GM12878 (cell line): ENCODE data around the gene THBS1. TPM values are rescaled to one million over a fixed set of nuclear protein-coding genes. Genes with fewer than 3 reads are reported as not detected.

Experiments
- ATAC-seq: fragments of 200-7000 bp; cut with Tn5 transposase; 3 replicates; pipeline ENCODE4 v1.9.1; 2020; ENCODE audit warnings: mild to moderate bottlenecking, moderate library complexity
- BruUV-seq: library from RNA; stranded (reverse); fragments of 400-500 nt; replicated peaks from 2 replicates; lab custom pipeline; 2021; lab: Mats Ljungman, UMichigan
- CTCF ChIA-PET: fragments of 300-600 bp; sonication (Branson Sonifier 250); formaldehyde crosslinking; extraction: SDS; loops from one replicate; lab custom pipeline; 2021; ENCODE audit warnings: inconsistent platforms; lab: Yijun Ruan, JAX
- POLR2A ChIA-PET: fragments of 350-600 bp; formaldehyde crosslinking; extraction: SDS; loops from one replicate; lab custom pipeline; 2021; ENCODE audit warnings: inconsistent platforms; lab: Charles Lee
- RAD21 ChIA-PET: fragments of 300-600 bp; sonication (Branson Sonifier 250); formaldehyde crosslinking; loops from one replicate; lab custom pipeline; 2023; ENCODE audit warnings: antibody characterized with exemption; ENCODE audit not compliant: unreplicated experiment; lab: Charles Lee
- SMC1A ChIA-PET: fragments of 300-600 bp; sonication (Branson Sonifier 250); formaldehyde crosslinking; loops from one replicate; lab custom pipeline; 2023; ENCODE audit not compliant: unreplicated experiment, uncharacterized antibody; lab: Charles Lee
- DNase-seq: peaks from one replicate; pipeline ENCODE4 v3.0.0-alpha.2; 2011; ENCODE audit warnings: low read depth, low spot score
- FAIRE-seq: peaks from 3 replicates; lab custom pipeline; 2011; peaks lifted over from hg19 to GRCh38; lab: Jason Lieb, UNC
- H2AFZ ChIP-seq: 2 replicates; pipeline ENCODE4 v1.6.0; 2011; ENCODE audit warnings: low read depth, low read length, control low read depth; ENCODE audit not compliant: control insufficient read depth
- H3K27ac ChIP-seq: 2 replicates; pipeline ENCODE4 v1.5.1; 2011; ENCODE audit warnings: control low read depth; ENCODE audit not compliant: control insufficient read depth, insufficient read depth
- H3K27me3 ChIP-seq, 2 experiments: replicated peaks in 1 of 2; 2 replicates each; pipeline versions ENCODE4 v1.6.0 to v1.6.1; 2011; ENCODE audit warnings: low read length in 1 of 2; ENCODE audit not compliant: control insufficient read depth in 2 of 2, insufficient read depth in 2 of 2
- H3K36me3 ChIP-seq, 2 experiments: 2 replicates each; pipeline ENCODE4 v1.5.1; 2011; ENCODE audit warnings: low read length in 1 of 2; ENCODE audit not compliant: control insufficient read depth in 2 of 2, insufficient read depth in 2 of 2
- H3K4me1 ChIP-seq: 2 replicates; pipeline ENCODE4 v1.6.1; 2011; ENCODE audit warnings: mild to moderate bottlenecking, low read length, moderate library complexity, mixed read lengths; ENCODE audit not compliant: control insufficient read depth, insufficient read depth
- H3K4me2 ChIP-seq: 2 replicates; pipeline ENCODE4 v1.6.0; 2011; ENCODE audit warnings: control low read depth; ENCODE audit not compliant: control insufficient read depth, insufficient read depth
- H3K4me3 ChIP-seq: fragments of 200-600 bp; sonication (generic); 2 replicates; pipeline ENCODE4 v1.5.1; 2016
- H3K79me2 ChIP-seq: 2 replicates; pipeline ENCODE4 v1.6.0; 2011; ENCODE audit warnings: low read length; ENCODE audit not compliant: control insufficient read depth, insufficient read depth
- H3K9ac ChIP-seq: 2 replicates; pipeline ENCODE4 v1.8.0; 2011; ENCODE audit warnings: low read length, control low read depth, mixed read lengths; ENCODE audit not compliant: control insufficient read depth, insufficient read depth
- H3K9me3 ChIP-seq: replicated peaks from 3 replicates; pipeline ENCODE4 v1.5.1; 2011; ENCODE audit warnings: mild to moderate bottlenecking, low read length; ENCODE audit not compliant: control insufficient read depth, insufficient read depth
- H4K20me1 ChIP-seq: 2 replicates; pipeline ENCODE4 v1.6.0; 2011; ENCODE audit not compliant: control insufficient read depth, insufficient read depth
- ASH2L ChIP-seq: fragments of 300-600, 200-600 bp; sonication (generic); IDR thresholded peaks from 2 replicates; pipeline ENCODE4 v1.6.1; 2017; ENCODE audit warnings: low read depth, mild to moderate bottlenecking, borderline replicate concordance
- BHLHE40 ChIP-seq, 2 experiments: fragments of 450-650 bp in 1 of 2; IDR thresholded peaks; 2 replicates each; pipeline ENCODE4 v1.6.1; 2011 to 2017; ENCODE audit warnings: low read depth in 2 of 2, borderline replicate concordance in 1 of 2, improper control_type of control experiment in 1 of 2, low read length in 1 of 2, mild to moderate bottlenecking in 1 of 2
- BMI1 ChIP-seq: fragments of 450-650 bp; IDR thresholded peaks from 2 replicates; pipeline ENCODE4 v1.6.1; 2016; ENCODE audit warnings: mild to moderate bottlenecking, moderate library complexity, borderline replicate concordance
- CEBPB ChIP-seq, 2 experiments: fragments of 150-350 bp in 1 of 2; IDR thresholded peaks; 2 replicates each; pipeline ENCODE4 v1.6.1; 2012 to 2014; ENCODE audit warnings: low read depth in 2 of 2, low read length in 2 of 2, borderline replicate concordance in 1 of 2, inconsistent platforms in 1 of 2
- E2F8 ChIP-seq: fragments of 450-650 bp; IDR thresholded peaks from 2 replicates; pipeline ENCODE4 v1.6.1; 2018; ENCODE audit warnings: mild to moderate bottlenecking, low read depth, moderate library complexity; ENCODE audit not compliant: partially characterized antibody
- E4F1 ChIP-seq: fragments of 450-650 bp; IDR thresholded peaks from 2 replicates; pipeline ENCODE4 v1.6.1; 2018; ENCODE audit warnings: borderline replicate concordance, mild to moderate bottlenecking; ENCODE audit not compliant: partially characterized antibody
- GABPA ChIP-seq: IDR thresholded peaks from 2 replicates; pipeline ENCODE4 v1.6.1; 2014; ENCODE audit warnings: antibody characterized with exemption, low read depth, mild to moderate bottlenecking, inconsistent platforms
- HDAC2 ChIP-seq: fragments of 200-600 bp; sonication (generic); IDR thresholded peaks from 2 replicates; pipeline ENCODE4 v1.6.1; 2017
- MXI1 ChIP-seq: fragments of 150-350 bp; IDR thresholded peaks from 2 replicates; pipeline ENCODE4 v1.6.1; 2011; ENCODE audit warnings: low read depth, mild to moderate bottlenecking, inconsistent platforms, low read length, improper control_type of control experiment
- POLR2AphosphoS2 ChIP-seq: IDR thresholded peaks from 2 replicates; pipeline ENCODE4 v1.6.1; 2011; ENCODE audit warnings: low read depth, mild to moderate bottlenecking, low read length, improper control_type of control experiment, moderate library complexity
- RB1 ChIP-seq: fragments of 450-650 bp; formaldehyde crosslinking; IDR thresholded peaks from 2 replicates; pipeline ENCODE4 v1.6.1; 2017; ENCODE audit warnings: mild to moderate bottlenecking, borderline replicate concordance
- SMC3 ChIP-seq: IDR thresholded peaks from 2 replicates; pipeline ENCODE4 v1.6.1; 2011; ENCODE audit warnings: low read length, improper control_type of control experiment, borderline replicate concordance
- SPI1 ChIP-seq: IDR thresholded peaks from 2 replicates; pipeline ENCODE4 v1.6.1; 2011; ENCODE audit warnings: low read depth, mild to moderate bottlenecking, low read length, moderate library complexity, borderline replicate concordance; ENCODE audit not compliant: insufficient read depth
- ZBTB33 ChIP-seq: fragments of 450-650 bp; IDR thresholded peaks from 2 replicates; pipeline ENCODE4 v1.6.1; 2017; ENCODE audit warnings: mild to moderate bottlenecking
- ZNF274 ChIP-seq: IDR thresholded peaks from one replicate; pipeline ENCODE4 v1.8.0; 2011; ENCODE audit not compliant: insufficient read length, insufficient read depth
- WGBS: methylation state at CpG from one replicate; pipeline ENCODE4 v1.1.6; 2016; ENCODE audit warnings: low lambda C conversion rate; ENCODE audit not compliant: insufficient replicate concordance, insufficient coverage; ENCODE audit errors: missing lambda C conversion rate; 5-methylcytosine and 5-hydroxymethylcytosine counted together
- in situ Hi-C: fragments of 300-500 bp; cut with MboI; formaldehyde crosslinking; loops from 9 replicates; pipeline ENCODE4 v1.14.3; 2018; ENCODE audit warnings: mixed read lengths
- intact Hi-C: fragments of 100-400 bp; cut with micrococcal nuclease; formaldehyde crosslinking; loops from one replicate; pipeline ENCODE4 v1.14.2; 2022; ENCODE audit not compliant: unreplicated experiment
- polyA plus RNA-seq, 11 experiments: library from polyadenylated mRNA; depleted of rRNA in 4 of 11; unstranded in 6 of 11; stranded (reverse) in 5 of 11; fragments of >200 nt; fragmentation: Nextera tagmentation in 4 of 11; fragmentation: Illumina TruSeq in 1 of 11; extraction: Ambion mirVana in 4 of 11; extraction: Trizol in 1 of 11; gene quantifications; 1 replicate in 1 of 11; 2 replicates in 10 of 11; pipeline versions ENCODE4 v1.2.1 to v1.2.3, GENCODE V29; 2011 to 2016; ENCODE audit warnings: inconsistent platforms in 2 of 11, missing spikeins in 2 of 11, low read depth in 1 of 11
- total RNA-seq, 4 experiments: library from RNA; depleted of rRNA in 3 of 4; stranded (reverse); fragments of >200 nt in 3 of 4; fragmentation: Illumina TruSeq in 1 of 4; extraction: Trizol in 1 of 4; gene quantifications; 2 replicates each; pipeline versions ENCODE4 v1.2.1 to v1.2.3, GENCODE V29; 2013 to 2021

The THBS1 gene
- total and polyA plus RNA-seq, 10 of the 15 experiments (the other 5 are each of a cell fraction or from before 2014, with no cell fraction given) = under 0.01 to 1.5 (median 0.23) TPM; not detected in 3

GRCh38 chr15:39621210-39621609, 40.3 kb downstream of the THBS1 start (continued):
- TF ChIP-seq E2F8 = no peak
- no peak for TF ChIP-seq POLR2AphosphoS2
- no peak for TF ChIP-seq BHLHE40 (IDR thresholded peaks at IDR 0.05; ENCODE audit: borderline replicate concordance in 1 of 2, low read depth in 2 of 2, low read length in 1 of 2)
- TF ChIP-seq, all 136 proteins: peak for 0

- Histone ChIP-seq H2AFZ (no peak overlapping the region), H3K9ac (no peak overlapping the region), H3K79me2 (no peaks in the 10 kb centered on the region), H3K27me3 (no peaks in the 10 kb centered on the region), H3K27ac (no peak overlapping the region), H3K4me3 (no peak overlapping the region), H3K4me1 (peaks cover 30% of the 10 kb centered on the region), H3K9me3 (no peaks in the 10 kb centered on the region; the same call in 2 of the 3 replicates), H3K36me3 (no peaks in the 10 kb centered on the region), H3K4me2 (no peak overlapping the region), H4K20me1 (no peaks in the 10 kb centered on the region)
- BruUV-seq = no TSS peak
- intact Hi-C loops (no loop called here), in situ Hi-C loops (no loop called here)
- FAIRE-seq = no peak
- WGBS = 31% methylated on average over 1 of the region's 1 CpG
- SMC1A ChIA-PET = interaction anchor here (1.0 to 5.9 kb wide), 8 partner anchors 8 to 252 kb away, joined by 3 to 44 read pairs (median 6); no protein-coding TSS in a partner anchor
- RAD21 ChIA-PET = interaction anchor here (1.2 to 2.0 kb wide), 3 partner anchors 11 to 1491 kb away, joined by 4 to 6 read pairs (median 5); no protein-coding TSS in a partner anchor
- POLR2A ChIA-PET = no interaction called here
- CTCF ChIA-PET = interaction anchor here (1.1 to 1.8 kb wide), 4 partner anchors 13 to 922 kb away, joined by 3 to 5 read pairs (median 4); no protein-coding TSS in a partner anchor
- TF ChIP-seq MXI1 (no peak), BHLHE40 (IDR thresholded peaks at IDR 0.05; ENCODE audit: borderline replicate concordance in 1 of 2, low read depth in 2 of 2, low read length in 1 of 2) (no peak), BMI1 (no peak), SMC3 (no peak), GABPA (no peak), ZBTB33 (no peak), SPI1 (no peak), CEBPB (IDR thresholded peaks at IDR 0.05; ENCODE audit: borderline replicate concordance in 1 of 2, low read depth in 2 of 2, low read length in 2 of 2) (no peak), ZNF274 (no peak), ASH2L (no peak), RB1 (no peak), HDAC2 (no peak), E4F1 (no peak)
- no peak for DNase-seq
- ATAC-seq = no peak
Observed at GRCh38 chr15:39621976-39622375, 41.1 kb downstream of the THBS1 start.
